Endodermal cell (in vitro differentiated cells): ENCODE measurements around the gene ZPR1. TPM values are rescaled to one million over a fixed set of nuclear protein-coding genes. Genes with fewer than 3 reads are reported as not detected.

Source experiments
- DNase-seq: peaks from one replicate; pipeline ENCODE4 v3.0.0-alpha.2; 2017
- H3K27ac ChIP-seq: 2 replicates; pipeline ENCODE4 v1.5.1; 2013; ENCODE audit warnings: mild to moderate bottlenecking, low read depth, low read length, moderate library complexity
- H3K27me3 ChIP-seq: 2 replicates; pipeline ENCODE4 v1.6.1; 2013; ENCODE audit warnings: mild to moderate bottlenecking, low read length, moderate library complexity; ENCODE audit not compliant: insufficient read depth, control insufficient read depth, poor library complexity, severe bottlenecking
- H3K36me3 ChIP-seq: 2 replicates; pipeline ENCODE4 v1.7.0; 2013; ENCODE audit warnings: mild to moderate bottlenecking, low read length, moderate library complexity; ENCODE audit not compliant: control insufficient read depth, insufficient read depth
- H3K4me1 ChIP-seq: one replicate; pipeline ENCODE4 v1.7.0; 2013; ENCODE audit warnings: low read length; ENCODE audit not compliant: control insufficient read depth, insufficient read depth
- H3K4me3 ChIP-seq: 2 replicates; pipeline ENCODE4 v1.5.1; 2013; ENCODE audit warnings: mild to moderate bottlenecking, low read length, moderate library complexity
- H3K9ac ChIP-seq: 2 replicates; pipeline ENCODE4 v1.6.1; 2013; ENCODE audit warnings: mild to moderate bottlenecking, low read length, moderate library complexity; ENCODE audit not compliant: poor library complexity, severe bottlenecking; ENCODE audit errors: extremely low read depth
- H3K9me3 ChIP-seq: 2 replicates; pipeline ENCODE4 v1.6.1; 2013; ENCODE audit warnings: mild to moderate bottlenecking, low read length, moderate library complexity; ENCODE audit not compliant: control insufficient read depth
- H3K27ac Mint-ChIP-seq: 2 replicates; pipeline ENCODE4 v1.8.0; 2020; ENCODE audit warnings: mixed read lengths
- H3K27me3 Mint-ChIP-seq: 2 replicates; pipeline ENCODE4 v1.8.0; 2021; ENCODE audit warnings: mild to moderate bottlenecking, mixed read lengths; ENCODE audit not compliant: insufficient read depth
- H3K36me3 Mint-ChIP-seq: 2 replicates; pipeline ENCODE4 v1.8.0; 2020; ENCODE audit warnings: low read depth, mixed read lengths
- H3K4me1 Mint-ChIP-seq: 2 replicates; pipeline ENCODE4 v1.8.0; 2020; ENCODE audit warnings: mixed read lengths
- H3K4me3 Mint-ChIP-seq: 2 replicates; pipeline ENCODE4 v1.8.0; 2020; ENCODE audit warnings: mild to moderate bottlenecking, moderate library complexity, mixed read lengths
- H3K9me3 Mint-ChIP-seq: 2 replicates; pipeline ENCODE4 v1.8.0; 2020; ENCODE audit warnings: mild to moderate bottlenecking, mixed read lengths
- WGBS, 2 experiments: methylation state at CpG; one replicate each; pipeline versions ENCODE4 v1.1.5 to v1.1.7; 2013; ENCODE audit warnings: missing lambda C conversion rate in 2 of 2, mixed read lengths in 1 of 2; ENCODE audit not compliant: insufficient coverage in 1 of 2, insufficient read length in 1 of 2; 5-methylcytosine and 5-hydroxymethylcytosine counted together
- total RNA-seq, 2 donors: library from RNA; stranded (reverse); fragmentation: NEBNext Ultra II Directional in 1 of 2; extraction: Animal tissue kit (Norgen Biotek cat#: 25700) in 1 of 2; gene quantifications; 2 replicates in 1 of 2; 3 replicates in 1 of 2; pipeline ENCODE4 v1.2.1, GENCODE V29; 2021
- TF ChIP-seq, protein P1 (sequence below): fragments of 200-600 bp; sonication (generic); conservative IDR thresholded peaks from 2 replicates; pipeline ENCODE4 v1.5.0; 2021; ENCODE audit warnings: antibody characterized with exemption, mild to moderate bottlenecking

ZPR1 gene
- total RNA-seq, 2 donors from 2014 or later, result 59.2 to 63.4 TPM

DNA sequence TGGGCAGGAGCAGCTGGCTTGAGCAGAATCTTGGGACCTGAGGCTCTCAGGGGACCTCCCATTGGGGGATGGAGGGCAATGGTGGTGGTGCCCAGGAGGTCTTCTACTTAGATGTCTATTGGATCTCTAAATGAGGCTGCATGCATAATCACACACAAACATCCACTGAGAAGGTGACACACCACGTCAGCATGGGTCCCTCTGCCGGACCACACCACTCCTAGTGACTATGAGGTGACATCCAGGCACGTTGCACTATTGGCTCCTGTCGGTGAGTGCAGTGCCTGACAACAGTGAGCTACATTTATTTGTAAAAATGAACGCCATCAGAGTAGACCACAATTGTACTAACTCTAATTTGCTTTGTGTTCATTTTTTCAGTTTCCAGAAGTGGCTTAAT is 37.6 kb upstream of the ZPR1 start:
- H3K36me3 Mint-ChIP-seq, result no peaks in the 10 kb centered on the region
- H3K4me3 Mint-ChIP-seq, result no peak overlapping the region
- no peaks in the 10 kb centered on the region for H3K27me3 ChIP-seq
- DNase-seq, result no peak
- H3K4me3 ChIP-seq, result no peak overlapping the region
- no peak overlapping the region for H3K27ac Mint-ChIP-seq
- no peaks in the 10 kb centered on the region for H3K9me3 Mint-ChIP-seq
- H3K27me3 Mint-ChIP-seq, result peaks cover 2% of the 10 kb centered on the region
- H3K4me1 ChIP-seq, result peaks cover 23% of the 10 kb centered on the region
- H3K4me1 Mint-ChIP-seq, result peaks cover 10% of the 10 kb centered on the region
- WGBS, 2 experiments, result 91 to 94% methylated on average over 5 of the region's 5 CpGs
- H3K9ac ChIP-seq, result no peak overlapping the region
- H3K9me3 ChIP-seq, result no peaks in the 10 kb centered on the region
- no peak overlapping the region for H3K27ac ChIP-seq
- TF ChIP-seq, protein P1, sequence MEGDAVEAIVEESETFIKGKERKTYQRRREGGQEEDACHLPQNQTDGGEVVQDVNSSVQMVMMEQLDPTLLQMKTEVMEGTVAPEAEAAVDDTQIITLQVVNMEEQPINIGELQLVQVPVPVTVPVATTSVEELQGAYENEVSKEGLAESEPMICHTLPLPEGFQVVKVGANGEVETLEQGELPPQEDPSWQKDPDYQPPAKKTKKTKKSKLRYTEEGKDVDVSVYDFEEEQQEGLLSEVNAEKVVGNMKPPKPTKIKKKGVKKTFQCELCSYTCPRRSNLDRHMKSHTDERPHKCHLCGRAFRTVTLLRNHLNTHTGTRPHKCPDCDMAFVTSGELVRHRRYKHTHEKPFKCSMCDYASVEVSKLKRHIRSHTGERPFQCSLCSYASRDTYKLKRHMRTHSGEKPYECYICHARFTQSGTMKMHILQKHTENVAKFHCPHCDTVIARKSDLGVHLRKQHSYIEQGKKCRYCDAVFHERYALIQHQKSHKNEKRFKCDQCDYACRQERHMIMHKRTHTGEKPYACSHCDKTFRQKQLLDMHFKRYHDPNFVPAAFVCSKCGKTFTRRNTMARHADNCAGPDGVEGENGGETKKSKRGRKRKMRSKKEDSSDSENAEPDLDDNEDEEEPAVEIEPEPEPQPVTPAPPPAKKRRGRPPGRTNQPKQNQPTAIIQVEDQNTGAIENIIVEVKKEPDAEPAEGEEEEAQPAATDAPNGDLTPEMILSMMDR, result no peak
- no peaks in the 10 kb centered on the region for H3K36me3 ChIP-seq

DNA sequence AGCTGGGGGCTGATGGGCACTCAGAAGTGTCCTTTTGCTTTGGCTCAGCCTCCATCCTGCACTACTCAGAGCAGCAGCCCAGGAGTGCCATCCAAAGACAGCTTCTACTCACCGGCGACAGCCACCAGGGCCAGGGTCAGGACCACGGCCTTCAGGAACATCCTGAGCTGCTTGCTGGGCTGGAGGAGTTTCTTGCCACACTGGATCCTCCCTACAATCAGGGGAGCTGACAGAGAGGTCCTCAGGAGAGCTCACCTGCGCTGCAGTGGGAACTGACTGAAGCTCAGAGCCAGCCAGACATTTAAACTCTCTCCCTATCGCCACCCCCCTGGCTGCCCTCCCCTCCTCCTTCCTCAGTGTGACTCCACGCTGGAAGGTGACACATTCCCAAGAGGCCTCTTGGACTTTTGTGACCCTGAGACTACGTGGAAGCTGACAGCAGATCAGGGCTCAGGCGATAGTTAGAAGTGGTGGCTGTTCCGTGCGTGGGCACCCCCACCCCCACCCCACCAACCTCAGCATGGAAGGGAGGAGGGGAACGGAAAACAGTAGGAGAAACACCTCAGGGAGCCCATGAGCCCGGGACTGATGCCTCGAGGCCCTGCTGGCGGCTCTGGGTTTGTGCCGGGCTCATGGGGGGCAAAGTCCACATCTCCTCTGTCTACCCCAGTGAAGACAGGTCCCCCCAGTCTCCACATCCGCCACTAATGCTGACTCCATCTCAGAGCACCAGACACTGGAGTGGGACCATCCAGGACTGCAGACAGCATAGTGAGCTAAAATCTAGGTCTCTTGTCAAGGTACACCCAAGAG is 35.4 kb upstream of the ZPR1 start, which contains the start of gene APOA4:
Gene APOA4 (minus strand): TSS at position 274 of the 813 bp plus-strand sequence. CDS start 113 bp downstream, at position 161.
- H3K9ac ChIP-seq, result no peak within 1 kb of the TSS
- no peaks in the 10 kb centered on the region for H3K9me3 Mint-ChIP-seq
- H3K27ac Mint-ChIP-seq, result peak within 1 kb of the TSS; percentile 30
- H3K4me1 ChIP-seq, result peaks cover 23% of the 10 kb centered on the region
- peaks cover 10% of the 10 kb centered on the region for H3K4me1 Mint-ChIP-seq
- no peak for DNase-seq
- H3K4me3 Mint-ChIP-seq, result no peak within 1 kb of the TSS
- no peaks in the 10 kb centered on the region for H3K36me3 ChIP-seq
- H3K27me3 ChIP-seq, result no peaks in the 10 kb centered on the region
- 67 to 82% methylated on average over 8 to 15 of the region's 16 CpGs for WGBS, 2 experiments
- H3K36me3 Mint-ChIP-seq, result no peaks in the 10 kb centered on the region
- H3K9me3 ChIP-seq, result no peaks in the 10 kb centered on the region
- H3K4me3 ChIP-seq, result no peak within 1 kb of the TSS
- TF ChIP-seq, protein P1, result no peak
- H3K27me3 Mint-ChIP-seq, result peaks cover 2% of the 10 kb centered on the region
- no peak within 1 kb of the TSS for H3K27ac ChIP-seq

DNA sequence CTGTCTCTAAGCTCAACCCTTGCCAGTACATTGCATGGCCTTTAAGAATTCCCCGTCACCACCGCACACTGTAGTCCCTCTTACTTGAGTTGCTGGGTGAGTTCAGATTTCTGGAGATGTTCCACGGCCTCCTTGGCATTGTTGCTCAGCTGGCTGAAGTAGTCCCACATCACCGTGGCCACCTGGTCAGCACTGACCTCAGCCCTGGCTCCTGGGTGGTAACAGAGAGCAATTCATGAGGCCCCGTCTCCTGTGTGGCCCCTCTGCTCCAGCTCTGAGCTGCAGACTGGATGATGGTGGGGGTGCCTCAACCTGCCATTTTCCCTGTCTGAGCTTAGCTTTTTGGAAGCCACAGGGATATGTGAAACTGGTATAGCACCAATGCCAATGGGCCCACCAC is 34.8 kb upstream of the ZPR1 start:
- H3K9me3 ChIP-seq, result no peaks in the 10 kb centered on the region
- Mint-ChIP-seq H3K36me3 (no peaks in the 10 kb centered on the region), H3K27me3 (peaks cover 2% of the 10 kb centered on the region), H3K4me1 (peaks cover 8% of the 10 kb centered on the region), H3K9me3 (no peaks in the 10 kb centered on the region), H3K27ac (no peak overlapping the region), H3K4me3 (no peak overlapping the region)
- H3K4me3 ChIP-seq, result no peak overlapping the region
- no peak overlapping the region for H3K27ac ChIP-seq
- no peaks in the 10 kb centered on the region for H3K27me3 ChIP-seq
- no peak overlapping the region for H3K9ac ChIP-seq
- 85 to 86% methylated on average over 5 of the region's 5 CpGs for WGBS, 2 experiments
- TF ChIP-seq, protein P1, result no peak
- peaks cover 19% of the 10 kb centered on the region for H3K4me1 ChIP-seq
- peak; percentile 31 for DNase-seq
- no peaks in the 10 kb centered on the region for H3K36me3 ChIP-seq
